Measurements from ENCODE around the gene WWOX.

DNA sequence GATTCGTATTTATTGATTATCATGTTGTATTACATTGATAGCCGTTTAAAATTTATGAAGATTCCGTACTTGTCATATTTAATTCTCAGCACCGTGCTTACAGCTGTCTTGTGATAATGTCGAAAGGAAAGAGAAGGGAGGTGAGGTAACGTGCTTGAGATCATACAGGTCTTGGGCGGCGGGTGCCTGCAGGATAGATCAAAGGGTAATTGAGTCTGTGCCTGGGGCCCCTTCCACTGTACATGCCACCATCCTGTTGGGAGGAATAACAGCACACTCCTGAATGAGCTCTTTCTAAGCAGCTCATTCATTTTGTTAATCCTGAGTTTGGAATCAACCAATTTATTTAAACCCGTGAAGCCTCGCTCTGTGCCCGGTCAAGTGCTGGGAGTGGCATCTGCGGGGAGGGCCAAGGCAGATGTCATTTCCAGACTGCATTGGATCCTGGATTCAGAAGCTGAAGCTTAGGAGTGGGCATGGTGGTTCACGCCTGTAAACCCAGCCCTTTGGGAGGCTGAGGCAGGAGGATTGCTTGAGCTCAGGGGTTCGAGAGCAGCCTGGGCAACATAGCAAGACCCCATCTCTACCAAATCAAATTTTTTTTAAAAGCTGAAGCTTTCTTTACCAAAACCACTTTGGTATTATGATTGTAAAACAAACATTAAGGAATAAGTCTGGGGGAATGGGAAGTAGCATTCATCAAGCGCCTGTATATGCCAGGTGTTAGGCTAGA lies 25.8 kb downstream of the WWOX start:
- TF ChIP-seq, protein P1, sequence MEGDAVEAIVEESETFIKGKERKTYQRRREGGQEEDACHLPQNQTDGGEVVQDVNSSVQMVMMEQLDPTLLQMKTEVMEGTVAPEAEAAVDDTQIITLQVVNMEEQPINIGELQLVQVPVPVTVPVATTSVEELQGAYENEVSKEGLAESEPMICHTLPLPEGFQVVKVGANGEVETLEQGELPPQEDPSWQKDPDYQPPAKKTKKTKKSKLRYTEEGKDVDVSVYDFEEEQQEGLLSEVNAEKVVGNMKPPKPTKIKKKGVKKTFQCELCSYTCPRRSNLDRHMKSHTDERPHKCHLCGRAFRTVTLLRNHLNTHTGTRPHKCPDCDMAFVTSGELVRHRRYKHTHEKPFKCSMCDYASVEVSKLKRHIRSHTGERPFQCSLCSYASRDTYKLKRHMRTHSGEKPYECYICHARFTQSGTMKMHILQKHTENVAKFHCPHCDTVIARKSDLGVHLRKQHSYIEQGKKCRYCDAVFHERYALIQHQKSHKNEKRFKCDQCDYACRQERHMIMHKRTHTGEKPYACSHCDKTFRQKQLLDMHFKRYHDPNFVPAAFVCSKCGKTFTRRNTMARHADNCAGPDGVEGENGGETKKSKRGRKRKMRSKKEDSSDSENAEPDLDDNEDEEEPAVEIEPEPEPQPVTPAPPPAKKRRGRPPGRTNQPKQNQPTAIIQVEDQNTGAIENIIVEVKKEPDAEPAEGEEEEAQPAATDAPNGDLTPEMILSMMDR (IDR thresholded peaks at IDR 0.05; ENCODE audit: low read length): no peak
- TF ChIP-seq EZH2phosphoT487 (IDR thresholded peaks at IDR 0.05; ENCODE audit: low read length): no peak

Data from MM.1S (cell line).